ENCODE data around the gene MRPS33. TPM values are rescaled to one million over a fixed set of nuclear protein-coding genes. Genes with fewer than 3 reads are reported as not detected.

MRPS33 gene
- total and polyA plus RNA-seq, 10 of the 15 experiments (the other 5 are each of a cell fraction or from before 2014, with no cell fraction given) = 48.4 to 372 (median 124) TPM

GRCh38 chr7:141014524-141015395 lies at the start of gene MRPS33 (continued):
- TF ChIP-seq CUX1 (IDR thresholded peaks at IDR 0.05; ENCODE audit: insufficient replicate concordance, low read depth, low read length) (no peak), EP300 (IDR thresholded peaks at IDR 0.05; ENCODE audit: borderline replicate concordance in 1 of 2, control insufficient read depth in 1 of 2, low read depth in 2 of 2, low read length in 2 of 2) (no peak; a peak in 1 of 4 replicates), TCF12 (IDR thresholded peaks at IDR 0.05; ENCODE audit: low read depth, low read length) (peak; percentile 17; the same call in 1 of the 2 replicates), MLLT1 (IDR thresholded peaks at IDR 0.05) (peak; percentile 72; the same call in 1 of the 2 replicates), CEBPB (IDR thresholded peaks at IDR 0.05; ENCODE audit: borderline replicate concordance in 1 of 2, low read depth in 2 of 2, low read length in 2 of 2) (no peak), NFYB (IDR thresholded peaks at IDR 0.05; ENCODE audit: insufficient read depth, low read depth, low read length) (no peak), SMARCA5 (IDR thresholded peaks at IDR 0.05) (peak; percentile 83; the same call in 1 of the 2 replicates), REST (IDR thresholded peaks at IDR 0.05; ENCODE audit: low read depth, low read length) (no peak), BACH1 (IDR thresholded peaks at IDR 0.05; ENCODE audit: borderline replicate concordance) (peak; percentile 50), POLR2AphosphoS2 (IDR thresholded peaks at IDR 0.05; ENCODE audit: low read depth, low read length) (peak; percentile 90; the same call in 1 of the 2 replicates), MTA3 (IDR thresholded peaks at IDR 0.05; ENCODE audit: borderline replicate concordance, low read length) (no peak), NRF1 (conservative IDR thresholded peaks at IDR 0.05; ENCODE audit: low read depth, low read length) (peak; percentile 55)

Data from GM12878 (cell line).